NOMO-1 treated with dmso at 0.1 percent for 144 hours (cell line): Measurements from ENCODE around the gene CRISP2.

ENCODE experiments used
- DNase-seq: peaks from one replicate; lab custom pipeline; 2025; ENCODE audit not compliant: unreplicated experiment; lab: John Stamatoyannopoulos, UW

CRISP2 gene

GRCh38 chr6:49662231-49662891, 51.0 kb downstream of the CRISP2 start:
- no peak for DNase-seq

DNA sequence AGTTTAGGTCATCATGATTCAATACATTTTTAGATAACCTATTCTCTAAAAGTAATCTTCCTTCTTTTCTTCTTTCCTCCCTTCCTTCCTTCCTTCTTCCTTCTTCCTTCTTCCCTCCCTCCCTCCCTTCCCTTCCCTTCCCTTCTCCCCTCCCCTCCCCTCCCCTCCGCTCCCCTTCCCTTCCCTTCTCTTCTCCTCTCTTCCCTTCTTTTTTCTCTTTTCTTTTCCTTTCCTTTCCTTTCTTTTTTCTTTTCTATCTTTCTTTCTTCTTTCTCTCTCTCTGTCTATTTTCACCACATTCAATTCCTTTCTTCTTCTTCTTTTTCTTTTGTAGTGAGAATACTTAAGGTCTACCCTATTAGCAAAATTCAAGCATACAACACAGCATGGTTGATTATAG, 59.4 kb downstream of the CRISP2 start:
- DNase-seq = no peak

DNA sequence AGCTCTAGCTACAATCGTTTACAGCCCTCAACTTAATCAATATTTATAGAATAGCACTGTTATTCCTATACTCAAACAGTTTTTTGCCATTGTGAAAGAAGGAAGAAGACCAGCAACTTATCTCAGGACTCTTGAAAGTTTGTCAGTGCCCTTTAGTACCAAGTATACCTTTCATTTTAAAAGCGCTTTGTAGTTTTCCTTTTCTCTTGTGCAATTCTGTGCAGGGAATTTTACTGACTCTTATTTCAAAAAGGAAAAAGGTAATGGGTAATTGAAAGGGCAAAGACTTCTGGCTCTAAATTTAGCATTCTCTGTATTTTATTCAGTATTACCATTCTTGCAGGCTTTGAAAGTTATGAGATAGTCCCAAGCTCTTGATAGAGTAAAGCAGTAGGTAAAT, 59.9 kb downstream of the CRISP2 start:
- DNase-seq = no peak

DNA sequence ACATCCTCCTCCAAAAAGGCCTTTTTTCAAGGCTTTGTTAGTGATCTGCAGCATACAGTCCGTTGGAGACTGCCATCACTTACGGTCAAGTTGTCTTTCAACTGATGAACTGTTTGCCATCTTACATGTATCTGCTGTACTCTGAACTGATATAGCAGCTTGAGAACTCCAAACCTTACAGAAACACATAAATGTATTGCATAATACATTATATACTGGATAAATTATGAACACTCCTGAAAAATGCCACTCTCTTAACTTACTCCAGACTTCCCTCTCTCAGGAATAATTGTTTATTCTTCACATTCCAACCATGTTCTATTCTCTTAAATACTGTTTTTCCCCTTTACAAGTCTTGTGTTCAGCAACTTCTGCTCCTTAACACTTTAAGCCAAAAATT, 62.1 kb downstream of the CRISP2 start:
- no peak for DNase-seq

GRCh38 chr6:49649988-49650387, 63.4 kb downstream of the CRISP2 start:
- no peak for DNase-seq

DNA sequence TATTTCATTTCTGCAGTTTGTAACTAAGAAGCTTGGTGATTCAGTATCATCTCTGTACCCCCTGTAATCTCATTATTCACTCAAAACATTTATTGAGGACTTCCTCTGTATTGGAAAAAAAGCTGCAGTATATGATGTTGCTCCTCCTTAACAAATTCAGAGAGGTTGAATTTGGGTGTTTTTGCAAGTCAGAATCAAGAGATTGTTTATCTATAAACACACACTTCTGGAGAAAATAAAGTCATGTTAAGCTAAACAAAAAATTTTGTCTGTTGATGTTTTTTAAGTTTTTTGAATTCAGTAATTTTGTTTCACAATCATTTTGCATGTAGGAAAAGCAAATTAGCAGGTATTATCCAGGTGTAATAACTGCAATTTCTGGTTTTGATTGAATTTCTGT, 65.3 kb downstream of the CRISP2 start:
- DNase-seq = no peak

GRCh38 chr6:49647476-49647875, 65.9 kb downstream of the CRISP2 start:
- DNase-seq = no peak

DNA sequence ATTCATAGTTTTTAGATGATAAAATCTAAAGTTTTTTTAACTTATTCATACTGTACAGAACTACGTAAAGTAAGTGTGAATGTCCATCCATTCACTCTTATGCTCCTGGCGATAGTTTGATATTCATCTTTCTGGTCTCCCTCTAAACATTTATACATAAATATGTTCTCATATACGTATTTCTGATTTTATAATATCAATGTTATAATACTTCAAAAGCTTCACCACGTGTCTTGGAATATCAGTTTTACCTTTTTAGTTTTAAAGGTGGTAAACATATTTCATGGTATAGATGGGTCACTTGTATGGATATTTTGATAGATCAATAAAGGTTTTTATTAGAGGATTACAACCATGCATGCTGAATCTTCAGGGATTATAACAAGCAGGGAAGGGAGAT, 66.4 kb downstream of the CRISP2 start:
- no peak for DNase-seq

GRCh38 chr6:49646130-49646824, 67.1 kb downstream of the CRISP2 start:
- no peak for DNase-seq

- DNase-seq = no peak
Observed at GRCh38 chr6:49645139-49645538, 68.2 kb downstream of the CRISP2 start.
